Lung (tissue), 12 donors: ENCODE measurements around the gene MARCHF9. TPM values are rescaled to one million over a fixed set of nuclear protein-coding genes. Genes with fewer than 3 reads are reported as not detected.

Experiments
- ATAC-seq: fragments of 200-7000 bp; cut with Tn5 transposase; one replicate; pipeline ENCODE4 v1.9.1; 2020; ENCODE audit warnings: moderate number of reproducible peaks; ENCODE audit not compliant: insufficient read depth, low FRiP score
- DNase-seq, 3 donors: peaks; one replicate each; pipeline ENCODE4 v3.0.0-alpha.2; 2013 to 2017
- H3K27ac ChIP-seq, 2 donors: one replicate each; pipeline ENCODE4 v1.5.1; 2013; ENCODE audit warnings: mild to moderate bottlenecking in 2 of 2, moderate library complexity in 2 of 2, control low read depth in 1 of 2, inconsistent platforms in 1 of 2, low read depth in 1 of 2, low read length in 1 of 2
- H3K27me3 ChIP-seq, 3 donors: one replicate each; pipeline ENCODE4 v1.5.1; 2013; ENCODE audit warnings: low read length in 2 of 3; ENCODE audit not compliant: control insufficient read depth in 3 of 3, insufficient read depth in 3 of 3
- H3K36me3 ChIP-seq, 4 donors: one replicate each; pipeline ENCODE4 v1.5.1; 2013; ENCODE audit warnings: low read length in 4 of 4, mild to moderate bottlenecking in 1 of 4, moderate library complexity in 1 of 4; ENCODE audit not compliant: control insufficient read depth in 4 of 4, insufficient read depth in 4 of 4
- H3K4me1 ChIP-seq, 5 donors: one replicate each; pipeline ENCODE4 v1.5.1; 2013; ENCODE audit warnings: low read length in 5 of 5, mild to moderate bottlenecking in 2 of 5, moderate library complexity in 1 of 5; ENCODE audit not compliant: control insufficient read depth in 5 of 5, insufficient read depth in 5 of 5
- H3K4me3 ChIP-seq: one replicate; pipeline ENCODE4 v1.5.1; 2013; ENCODE audit warnings: mild to moderate bottlenecking, control low read depth, moderate library complexity
- H3K9ac ChIP-seq, 2 donors: one replicate each; pipeline ENCODE4 v1.5.1; 2013; ENCODE audit warnings: low read length in 2 of 2, control low read depth in 1 of 2; ENCODE audit not compliant: insufficient read depth in 1 of 2
- H3K9me3 ChIP-seq, 4 donors: one replicate each; pipeline ENCODE4 v1.5.1; 2013; ENCODE audit warnings: low read length in 3 of 4, mild to moderate bottlenecking in 1 of 4, moderate library complexity in 1 of 4; ENCODE audit not compliant: control insufficient read depth in 4 of 4, insufficient read depth in 3 of 4
- CTCF ChIP-seq: IDR thresholded peaks from 2 replicates; pipeline ENCODE4 v1.5.1; 2012; ENCODE audit warnings: mild to moderate bottlenecking; ENCODE audit errors: control extremely low read depth, extremely low read depth
- WGBS, 2 donors: extraction: QIAGEN DNeasy Blood & Tissue Kit; methylation state at CpG; one replicate each; pipeline ENCODE4 v1.1.7; 2013; 5-methylcytosine and 5-hydroxymethylcytosine counted together
- polyA plus RNA-seq, 2 donors: library from polyadenylated mRNA; stranded (reverse); fragments of 200-250 nt; gene quantifications; one replicate each; pipeline ENCODE4 v1.2.1, GENCODE V29; 2013
- total RNA-seq, 2 donors: library from RNA; depleted of rRNA in 1 of 2; stranded (reverse); fragments of >200 nt in 1 of 2; gene quantifications; one replicate each; pipeline ENCODE4 v1.2.1, GENCODE V29; 2014 to 2021
- donor health status: control.
- donor health status: control.
- donor health status: Bipolar disorder and iron deficiency.
- donor health status: healthy.
- donor health status: DM: yes; HTN: yes; CAD: no.

The MARCHF9 gene
- total and polyA plus RNA-seq, 4 donors: 12.1 to 31.1 (median 18.5) TPM

GRCh38 chr12:57765698-57766463 lies 11.0 kb downstream of the MARCHF9 start:
- no peak for TF ChIP-seq CTCF
- Histone ChIP-seq H3K27ac (no peak overlapping the region), H3K36me3 (peaks cover 3 to 13% (median 8%) of the 10 kb centered on the region in 4 donors), H3K9ac (no peak overlapping the region), H3K27me3 (peaks cover 0 to 48% (median 47%) of the 10 kb centered on the region in 3 donors), H3K4me1 (peaks cover 0 to 25% (median 8%) of the 10 kb centered on the region in 5 donors), H3K9me3 (no peaks in the 10 kb centered on the region), H3K4me3 (no peak overlapping the region)
- ATAC-seq (peak; percentile 58), DNase-seq (no peak)
- WGBS, 2 donors: 2 to 3% methylated on average over 37 to 40 of the region's 40 CpGs

- TF ChIP-seq CTCF: no peak
- Histone ChIP-seq H3K27me3 (peaks cover 0 to 48% (median 47%) of the 10 kb centered on the region in 3 donors), H3K9me3 (no peaks in the 10 kb centered on the region), H3K27ac (no peak within 1 kb of the TSS), H3K4me1 (peaks cover 6 to 33% (median 15%) of the 10 kb centered on the region in 5 donors), H3K36me3 (peaks cover 3 to 13% (median 8%) of the 10 kb centered on the region in 4 donors), H3K9ac (no peak within 1 kb of the TSS), H3K4me3 (peak within 1 kb of the TSS; percentile 4)
- 6 to 8% methylated on average over 38 of the region's 38 CpGs for WGBS, 2 donors
- DNase-seq (peak in 2 of 3 donors; percentile 69 to 75), ATAC-seq (no peak)
Measured at GRCh38 chr12:57766464-57767304, 11.8 kb downstream of the MARCHF9 start, which contains the start of gene CYP27B1. Gene CYP27B1, minus strand, starts transcription at chr12:57767078. Its CDS starts 37 bp downstream, at chr12:57767041.

- no peak for TF ChIP-seq CTCF
- H3K36me3 ChIP-seq: peaks cover 3 to 13% (median 8%) of the 10 kb centered on the region in 4 donors
- peaks cover 6 to 35% (median 15%) of the 10 kb centered on the region in 5 donors for H3K4me1 ChIP-seq
- no peak overlapping the region for H3K9ac ChIP-seq
- DNase-seq (no peak), ATAC-seq (no peak)
- peaks cover 0 to 48% (median 47%) of the 10 kb centered on the region in 3 donors for H3K27me3 ChIP-seq
- H3K9me3 ChIP-seq: no peaks in the 10 kb centered on the region
- no peak overlapping the region for H3K27ac ChIP-seq
- no peak overlapping the region for H3K4me3 ChIP-seq
Measured at GRCh38 chr12:57767305-57767698, 12.4 kb downstream of the MARCHF9 start.
